Stimulated activated CD4-positive, alpha-beta T cell treated with anti-CD3 and anti-CD28 coated beads, Interleukin-4, amount 100 ng/mL, for 4 hours (primary cell): Measurements from ENCODE around the gene CRYBB1.
"Not testable (repeated sequence)": the region's sequence is repeated elsewhere in the genome, so short reads cannot be mapped to it uniquely, and the experiment has no call there.

Experiments
- DNase-seq, 2 experiments: peaks; one replicate each; pipeline ENCODE4 v3.0.0-alpha.2; 2020

CRYBB1 gene

GRCh38 chr22:26635117-26635516 is 17.3 kb upstream of the CRYBB1 start:
- DNase-seq, result no peak

DNA sequence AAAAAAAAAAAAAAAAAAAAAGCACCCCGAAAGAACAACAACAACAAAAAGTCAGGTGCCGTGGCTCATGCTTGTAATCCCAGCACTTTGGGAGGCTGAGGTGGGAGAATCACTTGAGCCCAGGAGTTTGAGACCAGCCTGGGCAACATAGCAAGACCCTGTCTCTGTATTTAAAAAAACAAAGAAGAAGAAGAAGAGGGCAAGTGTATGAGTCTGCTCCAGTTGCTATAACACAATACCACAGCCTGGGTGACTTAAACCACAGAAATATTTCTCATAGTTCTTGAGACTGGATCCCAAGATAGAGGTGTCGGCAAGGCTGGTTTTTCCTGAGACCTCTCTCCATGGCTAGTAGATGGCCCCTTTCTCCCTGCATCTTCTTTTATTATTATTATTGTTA is 16.4 kb upstream of the CRYBB1 start:
- no peak for DNase-seq

- DNase-seq, result no peak
Measured at GRCh38 chr22:26632422-26633155, 14.8 kb upstream of the CRYBB1 start.

- no peak for DNase-seq
Measured at GRCh38 chr22:26631282-26631681, 13.5 kb upstream of the CRYBB1 start.

DNA sequence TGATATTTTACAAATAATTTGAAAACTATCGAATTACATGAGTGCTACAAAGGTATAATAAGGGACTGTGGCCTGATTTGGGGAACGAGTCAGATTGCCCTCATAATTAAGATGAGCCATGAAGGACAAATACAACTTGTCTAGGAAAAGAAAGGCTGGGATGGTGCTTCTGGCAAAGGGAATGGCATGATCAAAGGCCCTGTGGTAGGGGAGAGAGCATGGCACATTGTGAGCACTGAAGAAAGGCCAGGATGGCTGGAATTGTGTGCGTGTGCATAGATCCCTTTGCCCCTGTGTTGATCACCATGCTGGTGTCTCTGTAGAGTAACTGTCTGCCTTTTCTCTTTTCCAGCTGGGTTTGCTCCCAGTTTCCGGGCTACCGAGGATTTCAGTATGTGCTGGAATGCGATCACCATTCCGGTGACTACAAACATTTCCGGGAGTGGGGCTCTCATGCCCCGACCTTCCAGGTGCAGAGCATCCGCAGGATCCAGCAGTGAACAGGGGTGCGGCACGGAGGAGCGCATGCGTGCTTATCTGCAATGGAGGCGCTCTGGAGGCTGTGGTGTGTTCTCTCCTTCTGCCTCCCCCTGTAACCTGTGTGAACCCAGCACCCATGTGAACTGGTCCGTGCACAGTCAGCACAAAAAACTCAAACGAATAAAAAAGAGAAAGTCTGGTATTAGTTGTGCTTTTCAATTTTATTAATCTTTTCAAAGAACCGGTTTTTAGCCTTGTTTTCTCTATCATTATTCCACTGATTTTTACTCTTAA is 12.3 kb upstream of the CRYBB1 start:
- DNase-seq, result no peak

GRCh38 chr22:26624803-26625202 is 7.0 kb upstream of the CRYBB1 start:
- no peak for DNase-seq

DNA sequence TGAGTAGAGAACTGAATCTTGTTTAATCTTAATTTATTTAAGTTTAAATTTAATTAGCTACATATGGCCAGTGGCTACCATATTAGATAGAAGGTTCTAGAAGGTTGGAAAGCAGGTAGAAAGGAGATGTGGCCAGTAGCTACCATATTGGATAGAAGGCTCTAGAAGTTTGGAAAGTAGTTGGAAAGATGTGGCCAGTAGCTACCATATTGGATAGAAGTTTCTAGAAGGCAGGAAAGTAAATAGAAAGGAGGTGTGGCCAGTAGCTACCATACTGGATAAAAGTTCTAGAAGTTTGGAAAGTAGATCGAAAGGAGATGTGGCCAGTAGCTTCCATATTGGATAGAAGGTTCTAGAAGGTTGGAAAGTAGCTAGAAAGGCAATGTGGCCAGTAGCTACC is 6.2 kb upstream of the CRYBB1 start:
- no peak for DNase-seq

DNA sequence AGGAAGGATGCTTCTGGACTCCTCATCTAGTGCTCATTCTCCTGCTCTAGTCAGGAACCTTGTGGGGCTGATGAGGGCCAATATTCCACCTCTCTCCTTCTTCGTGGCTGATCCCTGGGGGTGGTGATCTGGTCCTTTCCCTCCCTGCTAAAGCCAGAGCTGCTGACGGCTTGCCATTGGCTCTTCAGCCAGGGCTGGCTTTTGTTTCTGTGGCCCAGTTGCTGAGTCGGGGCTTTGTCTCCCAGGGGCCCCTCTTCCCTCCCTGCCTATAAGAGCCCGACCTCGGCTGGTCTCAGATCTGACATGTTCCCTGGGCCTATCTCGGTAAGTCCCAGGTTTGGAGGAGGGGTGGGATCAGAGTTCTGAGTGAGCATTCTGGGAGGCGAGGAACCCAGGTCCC is 3.8 kb upstream of the CRYBB1 start, which contains the start of gene CRYBA4:
CRYBA4 (plus strand) TSS at position 301 of the 400 bp plus-strand sequence. CDS start 634 bp downstream, outside the sequence.
- DNase-seq, result no peak

- DNase-seq, result no peak
Measured at GRCh38 chr22:26620197-26620596, 2.4 kb upstream of the CRYBB1 start.

- no peak for DNase-seq
Measured at GRCh38 chr22:26619510-26619909, 1.7 kb upstream of the CRYBB1 start.

- no peak for DNase-seq
Measured at GRCh38 chr22:26618455-26618854, 628 bp upstream of the CRYBB1 start.

- DNase-seq, result no peak
Measured at GRCh38 chr22:26616650-26617049, 1.2 kb downstream of the CRYBB1 start.

GRCh38 chr22:26615830-26616435 is 1.9 kb downstream of the CRYBB1 start:
- no peak for DNase-seq

DNA sequence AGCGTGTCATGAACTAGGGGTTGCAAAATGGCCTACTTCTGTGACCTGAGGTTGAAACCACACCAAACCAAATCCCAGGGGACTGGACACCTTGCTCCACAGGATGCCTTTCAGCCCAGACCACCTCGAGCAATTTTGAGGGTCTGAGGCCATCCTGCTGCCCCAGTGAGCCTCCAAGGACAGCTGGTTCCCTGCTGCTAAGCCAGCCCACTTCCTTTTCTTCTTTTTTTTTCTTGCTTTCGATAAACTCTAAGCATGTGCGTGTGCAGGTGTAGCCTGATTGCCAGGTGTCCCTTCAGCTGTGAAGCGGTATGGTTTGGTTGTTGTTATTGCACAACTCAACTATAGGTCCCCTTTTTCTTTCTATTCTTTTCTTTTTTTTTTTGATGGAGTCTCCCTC is 2.7 kb downstream of the CRYBB1 start:
- no peak for DNase-seq

DNA sequence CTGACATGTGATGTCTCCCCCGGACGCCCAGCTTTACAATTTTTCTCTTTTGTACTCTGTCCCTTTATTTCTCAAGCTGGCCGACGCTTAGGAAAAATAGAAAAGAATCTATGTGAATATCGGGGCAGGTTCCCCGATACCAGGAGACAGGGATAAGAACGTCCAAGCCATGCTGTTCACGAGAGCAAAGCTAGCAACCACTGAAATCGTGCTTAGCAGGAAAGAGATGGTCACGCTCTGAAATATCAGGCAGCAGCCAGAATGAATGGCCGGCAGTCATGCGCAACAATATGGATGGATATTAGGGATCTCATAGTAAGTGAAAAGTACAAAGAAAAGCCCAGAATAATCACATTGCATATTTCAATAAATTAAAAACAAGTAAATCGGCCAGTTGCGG is 3.5 kb downstream of the CRYBB1 start:
- no peak for DNase-seq

- DNase-seq, result not testable (repeated sequence)
Measured at GRCh38 chr22:26613753-26614152, 4.1 kb downstream of the CRYBB1 start.

- no peak for DNase-seq
Measured at GRCh38 chr22:26612652-26613051, 5.2 kb downstream of the CRYBB1 start.

DNA sequence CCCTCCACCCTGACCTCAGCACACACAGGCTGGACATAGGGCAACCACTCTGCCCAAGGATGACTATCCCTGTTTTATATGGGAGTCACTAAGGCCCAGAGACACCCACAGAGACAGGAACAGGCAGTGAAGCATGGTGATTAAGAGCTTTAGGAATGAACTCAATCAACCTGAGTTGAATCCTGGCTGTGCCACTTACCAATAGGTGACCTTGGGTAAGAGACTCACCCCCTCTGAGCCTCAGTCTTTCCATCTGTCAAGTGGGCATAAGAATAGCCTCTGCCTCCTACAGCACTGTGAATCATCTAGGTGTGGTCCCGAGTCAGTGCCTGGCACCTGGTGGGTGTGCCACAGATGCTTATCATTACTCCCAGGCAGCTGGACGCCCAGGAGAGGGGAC is 6.8 kb downstream of the CRYBB1 start:
- no peak for DNase-seq

- DNase-seq, result peak in 1 of 2 experiments; percentile 16
Measured at GRCh38 chr22:26610072-26610958, 7.5 kb downstream of the CRYBB1 start.

GRCh38 chr22:26609287-26609686 is 8.5 kb downstream of the CRYBB1 start:
- no peak for DNase-seq

DNA sequence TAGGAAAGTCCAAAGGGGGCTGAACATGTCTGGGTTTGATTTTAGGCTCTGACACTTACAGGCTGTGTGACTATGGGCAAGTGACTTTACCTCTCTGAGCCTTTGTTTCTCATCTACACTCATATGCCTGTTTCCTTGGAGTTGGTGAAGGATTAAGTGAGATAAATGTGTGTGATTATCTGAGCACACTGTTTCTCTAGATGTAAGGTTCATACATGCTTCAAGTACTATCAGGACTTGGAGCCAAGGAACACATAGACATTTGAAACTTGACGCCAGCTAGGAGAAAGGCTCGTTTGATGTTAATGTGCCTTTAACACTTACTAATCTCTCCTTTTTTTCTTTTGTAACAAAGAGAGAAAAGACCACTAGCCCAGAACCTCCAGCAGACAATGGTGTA is 9.7 kb downstream of the CRYBB1 start:
- DNase-seq, result no peak

DNA sequence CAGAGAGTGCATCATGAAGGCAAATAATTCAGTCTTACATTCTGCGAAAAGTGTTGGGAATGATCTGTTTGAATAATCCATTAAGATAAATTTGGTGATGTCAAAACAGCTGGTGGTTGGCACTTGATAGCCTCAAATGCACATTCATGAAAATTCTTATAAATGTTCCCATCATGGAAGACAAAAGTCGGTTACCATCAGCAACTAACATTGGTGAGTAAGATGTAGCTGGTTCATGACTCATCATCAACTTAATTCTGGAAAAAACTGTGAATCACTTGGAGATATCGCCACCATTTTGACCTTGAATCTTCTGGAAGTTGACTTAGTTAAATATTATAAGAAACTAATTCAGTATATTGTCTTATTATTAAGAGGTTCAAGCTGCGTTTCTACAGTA is 11.2 kb downstream of the CRYBB1 start:
- DNase-seq, result no peak

DNA sequence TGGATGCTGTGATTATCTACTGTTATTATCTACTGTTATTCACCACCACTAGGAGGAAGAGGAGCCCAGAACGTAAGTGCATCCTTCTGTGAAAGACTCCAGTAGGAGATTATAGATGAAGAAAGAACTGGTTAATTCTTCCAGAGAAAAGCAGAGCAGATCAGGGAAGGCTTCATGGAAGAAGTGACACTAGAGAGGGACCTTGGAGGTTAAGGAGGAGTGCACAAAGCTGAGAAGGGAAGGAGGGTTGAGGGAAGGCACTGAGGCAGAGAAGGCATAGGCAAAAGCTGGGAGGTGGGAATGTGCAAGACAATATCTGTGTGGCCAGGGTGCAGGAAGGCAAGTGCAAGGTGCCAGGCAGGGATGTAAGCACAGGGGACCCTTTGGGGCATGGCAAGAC is 13.5 kb downstream of the CRYBB1 start:
- no peak for DNase-seq
